Heart left ventricle (tissue), 16 donors: Measurements from ENCODE around the gene RALGPS1. TPM values are rescaled to one million over a fixed set of nuclear protein-coding genes. Genes with fewer than 3 reads are reported as not detected.
A peak's percentile ranks its signal among the peaks of the same experiment; 100 is the strongest.

ENCODE experiments used
- ATAC-seq, 4 donors: fragments of 200-7000 bp; cut with Tn5 transposase; one replicate each; pipeline ENCODE4 v1.9.1; 2020 to 2022; ENCODE audit warnings: moderate library complexity in 4 of 4, mild to moderate bottlenecking in 3 of 4, moderate number of reproducible peaks in 1 of 4
- DNase-seq, 5 donors: peaks; one replicate each; pipeline ENCODE4 v3.0.0-alpha.2; 2020
- H3K27ac ChIP-seq, 12 donors: fragments of 200-600 bp; sonication (generic) in 4 of 12; one replicate each; pipeline versions ENCODE4 v1.5.0 to v1.8.0; 2016 to 2022; ENCODE audit warnings: mild to moderate bottlenecking in 2 of 12
- H3K27me3 ChIP-seq, 9 donors: fragments of 200-600 bp; sonication (generic) in 2 of 9; one replicate each; pipeline versions ENCODE4 v1.5.1 to v1.8.0; 2016 to 2022; ENCODE audit warnings: mild to moderate bottlenecking in 3 of 9
- H3K36me3 ChIP-seq, 9 donors: fragments of 200-600 bp; sonication (generic) in 2 of 9; one replicate each; pipeline versions ENCODE4 v1.5.0 to v1.8.0; 2018 to 2022; ENCODE audit warnings: mild to moderate bottlenecking in 2 of 9
- H3K4me1 ChIP-seq, 12 donors: fragments of 200-600 bp; sonication (generic) in 4 of 12; one replicate each; pipeline versions ENCODE4 v1.5.0 to v1.8.0; 2016 to 2022; ENCODE audit warnings: mild to moderate bottlenecking in 3 of 12
- H3K4me3 ChIP-seq, 12 donors: fragments of 200-600 bp; sonication (generic) in 4 of 12; one replicate each; pipeline versions ENCODE4 v1.5.0 to v1.8.0; 2017 to 2022; ENCODE audit warnings: mild to moderate bottlenecking in 9 of 12, moderate library complexity in 4 of 12
- H3K9me3 ChIP-seq, 12 donors: fragments of 200-600 bp; sonication (generic) in 4 of 12; one replicate each; pipeline versions ENCODE4 v1.5.0 to v1.8.0; 2016 to 2022; ENCODE audit warnings: mild to moderate bottlenecking in 1 of 12
- CTCF ChIP-seq, 12 donors: fragments of 200-600 bp; sonication (generic) in 4 of 12; IDR thresholded peaks; one replicate each; pipeline versions ENCODE4 v1.5.0 to v1.8.0; 2018 to 2022; ENCODE audit warnings: antibody characterized with exemption in 12 of 12, mild to moderate bottlenecking in 5 of 12
- POLR2A ChIP-seq, 2 donors: fragments of 450-650 bp; IDR thresholded peaks; one replicate each; pipeline ENCODE4 v1.6.1; 2017; ENCODE audit warnings: antibody characterized with exemption in 2 of 2, mild to moderate bottlenecking in 2 of 2, moderate library complexity in 2 of 2
- WGBS, 4 donors: extraction: QIAGEN DNeasy Blood & Tissue Kit in 2 of 4; methylation state at CpG; one replicate each; pipeline versions ENCODE4 v1.1.5 to v1.1.7; 2013 to 2018; 5-methylcytosine and 5-hydroxymethylcytosine counted together
- intact Hi-C, 10 donors: fragments of 100-400 bp; cut with DNase I; formaldehyde crosslinking; loops; one replicate each; pipeline versions ENCODE4 v1.11.1 to v1.14.2; 2022
- polyA plus RNA-seq, 2 donors: library from polyadenylated mRNA; stranded (reverse); fragments of 200-250 nt; gene quantifications; one replicate each; pipeline ENCODE4 v1.2.3, GENCODE V29; 2013
- total RNA-seq, 9 donors: library from RNA; depleted of rRNA in 2 of 9; stranded (reverse); fragments of >200 nt in 2 of 9; fragmentation: NEBNext Ultra II Directional in 3 of 9; extraction: Animal tissue kit (Norgen Biotek cat#: 25700) in 3 of 9; gene quantifications; one replicate each; pipeline versions ENCODE4 v1.1.0 to v1.2.4, GENCODE V29; 2016 to 2023
- donor health status: ischemic (EF 13 %, LVEDD 7.1; RV severe dilation, severe dysfunction).
- donor health status: healthy with polysubstance abuse.
- donor health status: DM: no; HTN: yes; CAD: no.
- donor health status: DM: no; HTN: no; CAD: no.
- donor health status: ischemic (EF 25% LVEDD 6.9; RV normal size, moderate dysfunction).
- donor health status: ischemic (EF 25% LVEDD 5.7; RV mildly dilated, moderate dysfunction).
- donor health status: healthy.
- donor health status: DM: yes; HTN: yes; CAD: no.
- donor health status: ischemic (EF 35%, LVEDD 5.7; RV mildly dilated, moderate dysfunction).
- donor health status: nonischemic (EF 11% LVEDD 7.7; RV severe dilation, severe dysfunction).
- donor health status: DM: yes; HTN: yes; CAD: no.
- donor health status: PGD.
- donor health status: ischemic (EF 29% LVEDD 5.4; RV normal size, mild dysfunction).
- donor health status: nonischemic (EF 23%, LVEDD 6.1; RV moderate dilation, normal function).

Gene RALGPS1
- total and polyA plus RNA-seq, 11 donors = 8.0 to 21.8 (median 14.4) TPM

- TF ChIP-seq POLR2A (IDR thresholded peaks at IDR 0.05) = peak in 1 of 2 donors; percentile 88
- TF ChIP-seq CTCF (IDR thresholded peaks at IDR 0.05) = peak in 2 of 12 donors; percentile 6 to 29
Observed at GRCh38 chr9:127122176-127123063, 207.8 kb downstream of the RALGPS1 start, which contains the start of gene ANGPTL2. Gene ANGPTL2, minus strand, starts transcription at chr9:127122635. Its CDS starts 13,904 bp downstream, at chr9:127108731.

GRCh38 chr9:127123064-127123890, 208.7 kb downstream of the RALGPS1 start:
- intact Hi-C loops = loop anchor here in 7 of 10 donors (2.0 to 5.0 kb wide), 7 partner anchors 46 to 156 kb away; no protein-coding TSS in a partner anchor
- Histone ChIP-seq H3K4me3 (peak overlapping the region in 11 of 12 donors; percentile 52 to 92 (median 74)), H3K27ac (peak overlapping the region in 11 of 12 donors; percentile 79 to 95 (median 91)), H3K27me3 (peaks cover 0 to 12% (median 0%) of the 10 kb centered on the region in 9 donors), H3K4me1 (peaks cover 4 to 57% (median 43%) of the 10 kb centered on the region in 12 donors), H3K36me3 (peaks cover 0 to 14% (median 0%) of the 10 kb centered on the region in 9 donors), H3K9me3 (no peaks in the 10 kb centered on the region)
- TF ChIP-seq CTCF (IDR thresholded peaks at IDR 0.05) = no peak
- no peak for TF ChIP-seq POLR2A (IDR thresholded peaks at IDR 0.05)
- ATAC-seq = no peak
- 29 to 34% (median 30%) methylated on average over 14 to 16 of the region's 16 CpGs for WGBS, 4 donors
- peak in 1 of 5 donors; percentile 63 for DNase-seq

More at GRCh38 chr9:127122176-127123063, 207.8 kb downstream of the RALGPS1 start, which contains the start of gene ANGPTL2:
- Histone ChIP-seq H3K4me3 (peak within 1 kb of the TSS; percentile 40 to 92 (median 72)), H3K9me3 (no peaks in the 10 kb centered on the region), H3K4me1 (peaks cover 4 to 61% (median 49%) of the 10 kb centered on the region in 12 donors), H3K36me3 (peaks cover 0 to 14% (median 0%) of the 10 kb centered on the region in 9 donors), H3K27me3 (peaks cover 0 to 12% (median 0%) of the 10 kb centered on the region in 9 donors), H3K27ac (peak within 1 kb of the TSS; percentile 20 to 95 (median 91))
- DNase-seq = peak; percentile 94 to 96 (median 95)
- ATAC-seq = peak; percentile 87 to 95 (median 94)
- 0 to 2% (median 1%) methylated on average over 32 to 43 of the region's 43 CpGs for WGBS, 4 donors
- intact Hi-C loops = loop anchor here in 7 of 10 donors (2.0 to 5.0 kb wide), 7 partner anchors 45 to 155 kb away; no protein-coding TSS in a partner anchor

- ATAC-seq = no peak
- peaks cover 4 to 57% (median 40%) of the 10 kb centered on the region in 12 donors for H3K4me1 ChIP-seq
- no peaks in the 10 kb centered on the region for H3K9me3 ChIP-seq
- 95 to 99% (median 97%) methylated on average over 7 of the region's 7 CpGs for WGBS, 4 donors
- TF ChIP-seq CTCF (IDR thresholded peaks at IDR 0.05) (no peak), POLR2A (IDR thresholded peaks at IDR 0.05) (no peak)
- peaks cover 0 to 12% (median 0%) of the 10 kb centered on the region in 9 donors for H3K27me3 ChIP-seq
- intact Hi-C loops = loop anchor here in 6 of 10 donors (5.0 kb wide), 5 partner anchors 47 to 157 kb away; no protein-coding TSS in a partner anchor
- H3K4me3 ChIP-seq = no peak overlapping the region
- no peak for DNase-seq
- H3K36me3 ChIP-seq = peaks cover 0 to 6% (median 0%) of the 10 kb centered on the region in 9 donors
- H3K27ac ChIP-seq = peak overlapping the region in 1 of 12 donors; percentile 95
Observed at GRCh38 chr9:127124111-127124531, 209.5 kb downstream of the RALGPS1 start.
